A673 (cell line): ENCODE data around the gene TECPR1. TPM values are rescaled to one million over a fixed set of nuclear protein-coding genes. Genes with fewer than 3 reads are reported as not detected.

ENCODE experiments used
- BruUV-seq: library from RNA; stranded (reverse); fragments of 400-500 nt; replicated peaks from 2 replicates; lab custom pipeline; 2021; lab: Mats Ljungman, UMichigan
- CTCF ChIA-PET: fragments of 300-600 bp; sonication (Branson Sonifier 250); formaldehyde crosslinking; loops from one replicate; lab custom pipeline; 2022; ENCODE audit warnings: antibody characterized with exemption; lab: Charles Lee
- POLR2A ChIA-PET: fragments of 300-600 bp; sonication (Branson Sonifier 250); formaldehyde crosslinking; loops from one replicate; lab custom pipeline; 2022; ENCODE audit warnings: antibody characterized with exemption; ENCODE audit not compliant: low non-redundant PET; lab: Charles Lee
- DNase-seq: peaks from one replicate; pipeline ENCODE4 v3.0.0-alpha.2; 2015; ENCODE audit warnings: low spot score
- H3K27ac ChIP-seq: fragments of 200-600 bp; sonication (generic); 2 replicates; pipeline ENCODE4 v1.5.1; 2016; ENCODE audit warnings: mixed run types, low read depth, mild to moderate bottlenecking, mixed read lengths, antibody characterized with exemption, low read length; ENCODE audit not compliant: poor library complexity, severe bottlenecking
- H3K27me3 ChIP-seq: fragments of 200-600 bp; sonication (generic); replicated peaks from 2 replicates; pipeline ENCODE4 v1.6.1; 2017; ENCODE audit warnings: mixed run types, low read depth, mild to moderate bottlenecking, mixed read lengths, antibody characterized with exemption, low read length; ENCODE audit not compliant: insufficient read depth, poor library complexity
- H3K36me3 ChIP-seq: fragments of 200-600 bp; sonication (generic); 2 replicates; pipeline ENCODE4 v1.6.1; 2016; ENCODE audit warnings: mixed run types, mild to moderate bottlenecking, mixed read lengths, antibody characterized with exemption, low read length; ENCODE audit not compliant: insufficient read depth, poor library complexity, severe bottlenecking
- H3K4me1 ChIP-seq: fragments of 200-600 bp; sonication (generic); 2 replicates; pipeline ENCODE4 v1.6.1; 2017; ENCODE audit warnings: mixed run types, mild to moderate bottlenecking, mixed read lengths, antibody characterized with exemption, low read length; ENCODE audit not compliant: insufficient read depth, poor library complexity, severe bottlenecking
- H3K4me3 ChIP-seq: fragments of 200-600 bp; sonication (generic); 2 replicates; pipeline ENCODE4 v1.5.1; 2016; ENCODE audit warnings: low read depth, mixed run types, mild to moderate bottlenecking, mixed read lengths, low read length; ENCODE audit not compliant: poor library complexity, severe bottlenecking
- H3K9me3 ChIP-seq: fragments of 200-600 bp; sonication (generic); 2 replicates; pipeline ENCODE4 v1.6.1; 2016; ENCODE audit warnings: mixed run types, low read depth, mild to moderate bottlenecking, mixed read lengths, antibody characterized with exemption, low read length; ENCODE audit not compliant: poor library complexity, severe bottlenecking
- EZH2 ChIP-seq: fragments of 200-600 bp; sonication (generic); IDR thresholded peaks from 2 replicates; pipeline ENCODE4 v1.6.1; 2017; ENCODE audit warnings: borderline replicate concordance, low read depth, mild to moderate bottlenecking, mixed read lengths, antibody characterized with exemption, low read length; ENCODE audit not compliant: poor library complexity, severe bottlenecking
- intact Hi-C: fragments of 100-400 bp; cut with micrococcal nuclease; formaldehyde crosslinking; loops from one replicate; pipeline ENCODE4 v1.10.0; 2022; ENCODE audit not compliant: unreplicated experiment
- total RNA-seq: library from RNA; stranded (reverse); gene quantifications from 2 replicates; pipeline ENCODE4 v1.2.3, GENCODE V29; 2021
- TF ChIP-seq, protein P1 (sequence below): fragments of 300-800, 200-600 bp; sonication (generic); conservative IDR thresholded peaks from 2 replicates; pipeline ENCODE4 v1.5.1; 2017; ENCODE audit warnings: low read depth, mild to moderate bottlenecking, antibody characterized with exemption, low read length, moderate library complexity, mixed read lengths

The TECPR1 gene
- total RNA-seq, 1 experiment from 2014 or later: 25.9 TPM

DNA sequence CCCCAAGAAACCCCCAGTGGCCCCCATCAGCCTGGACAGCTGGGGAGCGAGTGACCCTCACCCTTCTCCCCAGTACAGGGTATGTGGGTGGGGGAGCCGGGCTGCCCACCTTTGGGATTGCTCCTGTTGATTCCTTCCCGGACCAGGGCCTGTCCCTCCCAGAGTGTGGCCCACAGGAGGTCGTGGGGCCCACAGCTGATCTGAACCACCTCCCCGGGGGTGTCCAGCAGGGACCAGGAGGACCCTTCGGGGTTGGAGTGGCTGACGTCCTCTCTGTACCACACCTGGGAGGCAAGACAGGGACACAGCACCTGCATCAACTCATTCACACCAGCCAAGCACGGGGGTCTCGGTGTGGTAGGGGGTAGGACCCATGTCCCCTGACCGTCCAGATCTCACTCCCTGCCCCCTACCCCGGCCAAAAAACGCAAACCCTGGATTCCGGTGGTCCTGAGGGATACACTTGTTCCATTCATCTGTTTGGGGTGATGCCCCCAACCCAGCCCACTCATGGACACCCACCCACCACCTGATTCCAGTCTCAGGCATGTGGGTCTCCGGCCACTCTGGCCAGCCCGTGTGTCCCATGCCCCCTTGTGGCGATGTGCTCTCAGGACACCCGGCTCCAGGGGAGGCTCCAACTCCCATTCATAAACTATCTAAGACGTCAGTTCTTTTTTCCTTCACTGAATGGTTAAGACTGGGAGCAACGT lies 10.9 kb downstream of the TECPR1 start:
- no peak overlapping the region for H3K27ac ChIP-seq
- H3K36me3 ChIP-seq: no peaks in the 10 kb centered on the region
- no peak overlapping the region for H3K4me3 ChIP-seq
- no peaks in the 10 kb centered on the region for H3K4me1 ChIP-seq
- no peak for DNase-seq
- H3K9me3 ChIP-seq: no peaks in the 10 kb centered on the region
- intact Hi-C loops: no loop called here
- H3K27me3 ChIP-seq: no peaks in the 10 kb centered on the region
- ChIA-PET POLR2A (no interaction called here), CTCF (no interaction called here)
- TF ChIP-seq EZH2: no peak
- TF ChIP-seq, protein P1, sequence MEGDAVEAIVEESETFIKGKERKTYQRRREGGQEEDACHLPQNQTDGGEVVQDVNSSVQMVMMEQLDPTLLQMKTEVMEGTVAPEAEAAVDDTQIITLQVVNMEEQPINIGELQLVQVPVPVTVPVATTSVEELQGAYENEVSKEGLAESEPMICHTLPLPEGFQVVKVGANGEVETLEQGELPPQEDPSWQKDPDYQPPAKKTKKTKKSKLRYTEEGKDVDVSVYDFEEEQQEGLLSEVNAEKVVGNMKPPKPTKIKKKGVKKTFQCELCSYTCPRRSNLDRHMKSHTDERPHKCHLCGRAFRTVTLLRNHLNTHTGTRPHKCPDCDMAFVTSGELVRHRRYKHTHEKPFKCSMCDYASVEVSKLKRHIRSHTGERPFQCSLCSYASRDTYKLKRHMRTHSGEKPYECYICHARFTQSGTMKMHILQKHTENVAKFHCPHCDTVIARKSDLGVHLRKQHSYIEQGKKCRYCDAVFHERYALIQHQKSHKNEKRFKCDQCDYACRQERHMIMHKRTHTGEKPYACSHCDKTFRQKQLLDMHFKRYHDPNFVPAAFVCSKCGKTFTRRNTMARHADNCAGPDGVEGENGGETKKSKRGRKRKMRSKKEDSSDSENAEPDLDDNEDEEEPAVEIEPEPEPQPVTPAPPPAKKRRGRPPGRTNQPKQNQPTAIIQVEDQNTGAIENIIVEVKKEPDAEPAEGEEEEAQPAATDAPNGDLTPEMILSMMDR: peak; percentile 60
- no TSS peak for BruUV-seq

DNA sequence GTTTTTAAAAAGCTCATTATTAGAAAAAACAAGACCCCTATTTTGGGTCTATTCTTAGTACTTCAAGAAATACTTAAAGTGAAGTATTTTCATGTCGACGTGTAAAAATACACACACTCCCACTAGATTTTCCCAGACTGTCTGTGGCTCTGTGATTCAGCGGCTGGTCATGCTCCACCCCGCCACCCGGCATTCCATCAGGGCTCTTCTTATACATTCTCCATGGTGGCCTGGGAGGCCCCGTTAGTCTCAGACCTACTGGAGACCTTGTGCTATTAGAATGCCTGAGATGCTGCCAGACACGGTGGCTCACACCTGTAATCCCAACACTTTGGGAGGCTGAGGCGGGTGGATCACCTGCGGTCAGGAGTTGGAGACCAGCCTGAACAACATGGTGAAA lies 13.1 kb downstream of the TECPR1 start:
- CTCF ChIA-PET: no interaction called here
- intact Hi-C loops: no loop called here
- Histone ChIP-seq H3K27ac (no peak overlapping the region), H3K27me3 (no peaks in the 10 kb centered on the region), H3K36me3 (no peaks in the 10 kb centered on the region), H3K4me1 (no peaks in the 10 kb centered on the region), H3K9me3 (no peaks in the 10 kb centered on the region), H3K4me3 (no peak overlapping the region)
- no peak for DNase-seq
- TF ChIP-seq, protein P1: no peak
- TF ChIP-seq EZH2: no peak
- no TSS peak for BruUV-seq
- POLR2A ChIA-PET: no interaction called here

DNA sequence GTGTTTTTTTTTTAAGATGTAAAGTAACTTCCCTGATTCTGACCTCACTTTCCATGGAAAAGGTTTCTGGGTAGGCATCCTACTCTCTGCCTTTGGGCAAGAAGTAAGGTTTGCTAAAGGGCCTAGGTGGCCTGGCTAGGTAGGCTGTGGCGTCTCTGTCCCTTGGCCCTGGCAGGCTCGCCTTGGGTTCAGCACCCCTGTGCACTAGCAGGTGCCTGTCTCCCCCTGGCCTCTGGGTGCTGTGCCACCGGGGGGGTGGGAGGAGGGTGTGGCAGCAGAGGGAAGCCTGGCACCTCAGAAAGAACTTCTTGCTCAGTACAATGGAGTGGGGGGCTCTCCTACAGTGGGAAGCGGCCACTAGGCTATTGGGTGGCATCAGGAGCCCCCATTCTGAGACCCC lies 14.0 kb downstream of the TECPR1 start:
- Histone ChIP-seq H3K36me3 (no peaks in the 10 kb centered on the region), H3K27me3 (no peaks in the 10 kb centered on the region), H3K4me3 (no peak overlapping the region), H3K9me3 (no peaks in the 10 kb centered on the region), H3K27ac (no peak overlapping the region), H3K4me1 (no peaks in the 10 kb centered on the region)
- no peak for DNase-seq
- ChIA-PET CTCF (no interaction called here), POLR2A (no interaction called here)
- no peak for TF ChIP-seq EZH2
- TF ChIP-seq, protein P1: no peak
- intact Hi-C loops: no loop called here
- BruUV-seq: no TSS peak
